ENCODE results near the gene RNGTT.

RNGTT gene

DNA sequence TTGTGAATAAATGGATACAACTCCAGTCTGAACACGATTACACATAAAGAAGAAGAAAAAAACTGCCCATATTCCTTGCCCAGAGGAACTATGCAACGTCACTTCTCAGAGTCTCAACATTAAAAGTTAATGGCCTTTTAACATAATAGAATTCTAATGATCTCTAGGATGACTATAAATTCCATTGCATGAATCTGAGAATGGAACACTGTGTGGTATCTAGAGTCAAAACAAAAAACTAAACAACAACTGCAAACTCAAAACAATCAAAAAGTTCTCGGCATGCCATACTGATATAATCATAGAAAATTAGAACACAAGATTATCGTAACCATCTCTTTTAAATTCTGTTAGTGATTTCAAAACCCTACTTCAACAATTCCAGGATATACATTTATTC lies 283.6 kb downstream of the RNGTT start:
- H3K27me3 ChIP-seq, result no peaks in the 10 kb centered on the region
- no peaks in the 10 kb centered on the region; the same call in 1 of the 2 replicates for H3K36me3 ChIP-seq
- H3K4me1 ChIP-seq, result no peaks in the 10 kb centered on the region
- no peak for TF ChIP-seq Cebpa-rat (IDR thresholded peaks at IDR 0.05)
- no peak overlapping the region for H3K9ac ChIP-seq
- no peaks in the 10 kb centered on the region for H4K20me1 ChIP-seq
- H3K4me3 ChIP-seq, result no peak overlapping the region
- H3K27ac ChIP-seq, result no peak overlapping the region
- H3K9me3 ChIP-seq, result no peaks in the 10 kb centered on the region
- no peak overlapping the region for H3K4me2 ChIP-seq

DNA sequence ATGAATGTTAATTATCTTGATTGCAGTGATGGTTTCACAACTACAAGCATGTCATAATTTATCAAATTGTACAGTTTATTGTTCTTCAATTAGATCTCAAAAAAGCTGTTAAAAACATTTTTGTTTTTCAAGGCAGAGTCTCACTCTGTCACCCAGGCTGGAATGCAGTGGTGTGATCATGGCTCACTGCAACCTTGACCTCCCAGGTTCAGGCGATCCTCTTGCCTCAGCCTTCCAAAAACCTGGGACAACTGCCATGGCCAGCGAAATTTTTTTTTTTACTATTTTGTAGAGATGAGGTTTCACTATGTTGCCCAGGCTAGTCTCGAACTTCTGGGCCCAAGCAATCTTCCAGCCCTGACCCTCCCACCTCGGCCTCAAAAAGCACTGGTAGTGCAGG lies 286.1 kb downstream of the RNGTT start:
- Histone ChIP-seq H4K20me1 (no peaks in the 10 kb centered on the region), H3K36me3 (no peaks in the 10 kb centered on the region; the same call in 1 of the 2 replicates), H3K9me3 (no peaks in the 10 kb centered on the region; the same call in 1 of the 2 replicates), H3K27me3 (no peaks in the 10 kb centered on the region), H3K4me2 (no peak overlapping the region), H3K9ac (no peak overlapping the region), H3K27ac (no peak overlapping the region), H3K4me1 (no peaks in the 10 kb centered on the region), H3K4me3 (no peak overlapping the region)
- TF ChIP-seq Cebpa-rat (IDR thresholded peaks at IDR 0.05), result no peak

DNA sequence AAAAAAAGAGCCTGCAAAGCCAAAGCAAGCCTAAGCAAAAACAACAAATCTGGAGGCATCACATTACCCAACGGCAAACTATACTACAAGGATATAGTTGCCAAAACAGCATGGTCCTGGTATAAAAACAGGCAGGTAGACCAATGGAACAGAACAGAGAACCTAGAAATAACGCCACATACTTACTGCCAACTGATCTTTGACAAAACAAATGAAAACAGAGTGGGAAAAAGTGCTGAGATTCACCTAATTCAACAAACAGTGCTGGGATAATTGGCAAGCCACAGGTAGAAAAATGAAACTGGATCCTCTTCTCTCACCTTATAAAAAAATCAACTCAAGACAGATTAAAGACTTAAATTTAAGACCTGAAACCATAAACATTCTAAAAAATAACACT lies 291.8 kb downstream of the RNGTT start:
- no peaks in the 10 kb centered on the region for H4K20me1 ChIP-seq
- H3K4me2 ChIP-seq, result no peak overlapping the region
- no peak for TF ChIP-seq Cebpa-rat (IDR thresholded peaks at IDR 0.05)
- no peaks in the 10 kb centered on the region for H3K4me1 ChIP-seq
- no peak overlapping the region for H3K9ac ChIP-seq
- H3K27ac ChIP-seq, result no peak overlapping the region
- no peak overlapping the region for H3K4me3 ChIP-seq
- peaks cover 32% of the 10 kb centered on the region for H3K36me3 ChIP-seq
- H3K9me3 ChIP-seq, result peaks cover 32% of the 10 kb centered on the region
- H3K27me3 ChIP-seq, result no peaks in the 10 kb centered on the region

DNA sequence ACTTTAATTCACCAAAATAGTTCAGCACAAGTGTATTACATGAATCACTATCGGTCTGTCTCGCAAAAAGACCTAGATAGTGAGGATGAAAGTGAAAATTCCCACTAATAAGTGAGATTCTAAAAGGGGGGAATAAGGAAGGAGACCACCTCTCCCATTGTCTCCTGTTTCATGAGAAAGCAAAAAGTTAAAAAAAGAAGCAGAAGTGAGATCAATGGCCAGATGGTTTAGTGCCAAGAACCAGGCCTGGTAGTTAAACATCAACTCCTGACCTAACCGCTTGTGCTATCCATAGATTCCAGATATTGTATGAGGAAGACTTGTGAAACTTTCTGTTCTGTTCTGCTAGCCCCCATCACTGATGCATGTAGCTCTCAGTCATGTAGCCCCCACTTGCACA lies 293.0 kb downstream of the RNGTT start:
- Histone ChIP-seq H3K27me3 (no peaks in the 10 kb centered on the region), H3K27ac (no peak overlapping the region), H3K9me3 (peaks cover 44% of the 10 kb centered on the region), H4K20me1 (no peaks in the 10 kb centered on the region), H3K36me3 (peaks cover 43% of the 10 kb centered on the region), H3K9ac (no peak overlapping the region), H3K4me1 (no peaks in the 10 kb centered on the region), H3K4me3 (no peak overlapping the region), H3K4me2 (no peak overlapping the region)
- TF ChIP-seq Cebpa-rat (IDR thresholded peaks at IDR 0.05), result no peak

DNA sequence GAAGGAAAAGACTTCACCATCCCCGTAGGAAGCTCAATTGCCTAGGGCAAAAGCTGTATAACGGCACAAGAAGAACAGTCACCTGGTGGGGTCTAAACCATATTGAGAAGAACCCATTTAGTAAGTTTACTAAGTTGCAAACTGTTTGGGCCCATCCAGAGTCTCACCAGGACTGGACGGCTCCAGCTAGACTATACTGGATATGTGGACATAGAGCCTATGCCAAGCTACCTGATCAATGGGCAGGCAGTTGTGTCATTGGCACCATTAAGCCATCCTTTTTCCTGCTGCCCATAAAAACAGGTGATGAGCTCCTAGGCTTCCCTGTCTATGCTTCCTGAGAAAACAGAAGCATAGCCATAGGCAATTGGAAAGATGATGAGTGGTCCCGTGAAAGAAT lies 293.9 kb downstream of the RNGTT start:
- Histone ChIP-seq H3K27ac (no peak overlapping the region), H3K9me3 (peaks cover 53% of the 10 kb centered on the region), H3K36me3 (peaks cover 47% of the 10 kb centered on the region), H3K4me3 (no peak overlapping the region), H3K9ac (no peak overlapping the region), H3K27me3 (no peaks in the 10 kb centered on the region), H4K20me1 (no peaks in the 10 kb centered on the region), H3K4me1 (no peaks in the 10 kb centered on the region), H3K4me2 (no peak overlapping the region)
- TF ChIP-seq Cebpa-rat (IDR thresholded peaks at IDR 0.05), result no peak

DNA sequence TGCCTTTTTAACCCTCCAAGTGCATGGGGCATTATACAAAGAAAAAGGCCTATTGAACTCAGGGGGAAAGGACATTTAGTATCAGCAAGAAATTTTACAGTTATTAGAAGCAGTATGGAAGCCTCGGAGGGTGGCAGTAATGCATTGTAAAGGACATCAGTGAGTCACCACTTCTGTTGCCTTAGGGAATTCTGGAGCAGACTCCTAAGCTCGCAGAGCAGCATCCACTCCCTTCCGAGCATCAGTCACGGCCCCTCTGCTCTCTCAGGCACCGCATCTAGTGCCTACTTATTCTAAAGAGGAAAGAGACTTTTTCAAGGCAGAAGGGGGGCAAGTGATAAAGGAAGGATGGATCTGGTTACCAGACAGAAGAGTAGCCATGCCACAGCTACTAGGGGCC lies 296.5 kb downstream of the RNGTT start:
- no peak overlapping the region for H3K4me2 ChIP-seq
- no peaks in the 10 kb centered on the region for H3K4me1 ChIP-seq
- TF ChIP-seq Cebpa-rat (IDR thresholded peaks at IDR 0.05), result no peak
- no peak overlapping the region for H3K4me3 ChIP-seq
- no peaks in the 10 kb centered on the region for H4K20me1 ChIP-seq
- H3K36me3 ChIP-seq, result peaks cover 52% of the 10 kb centered on the region
- H3K27me3 ChIP-seq, result no peaks in the 10 kb centered on the region
- H3K9me3 ChIP-seq, result peaks cover 77% of the 10 kb centered on the region
- no peak overlapping the region for H3K9ac ChIP-seq
- H3K27ac ChIP-seq, result no peak overlapping the region

DNA sequence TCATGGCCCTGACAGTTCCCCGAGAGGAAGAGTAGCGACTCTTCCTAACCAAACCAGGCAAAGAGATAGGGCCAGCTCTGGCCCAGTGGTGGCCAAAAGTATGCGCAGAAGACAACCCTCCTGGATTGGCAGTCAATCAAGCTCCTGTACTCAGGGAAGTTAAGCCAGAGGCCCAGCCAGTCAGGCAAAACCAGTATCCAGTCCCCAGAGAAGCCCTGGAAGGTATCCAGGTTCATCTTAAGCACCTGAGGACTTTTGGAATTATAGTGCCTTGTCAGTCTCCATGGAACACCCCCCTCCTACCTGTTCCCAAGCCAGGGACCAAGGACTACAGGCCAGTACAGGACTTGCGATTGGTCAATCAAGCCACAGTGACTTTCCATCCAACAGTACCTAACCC lies 298.3 kb downstream of the RNGTT start:
- peaks cover 45% of the 10 kb centered on the region; the same call in 1 of the 2 replicates for H3K36me3 ChIP-seq
- peaks cover 70% of the 10 kb centered on the region for H3K9me3 ChIP-seq
- H4K20me1 ChIP-seq, result no peaks in the 10 kb centered on the region
- no peaks in the 10 kb centered on the region for H3K27me3 ChIP-seq
- no peaks in the 10 kb centered on the region for H3K4me1 ChIP-seq
- no peak overlapping the region for H3K4me3 ChIP-seq
- TF ChIP-seq Cebpa-rat (IDR thresholded peaks at IDR 0.05), result no peak
- no peak overlapping the region for H3K27ac ChIP-seq
- no peak overlapping the region for H3K9ac ChIP-seq
- no peak overlapping the region for H3K4me2 ChIP-seq

DNA sequence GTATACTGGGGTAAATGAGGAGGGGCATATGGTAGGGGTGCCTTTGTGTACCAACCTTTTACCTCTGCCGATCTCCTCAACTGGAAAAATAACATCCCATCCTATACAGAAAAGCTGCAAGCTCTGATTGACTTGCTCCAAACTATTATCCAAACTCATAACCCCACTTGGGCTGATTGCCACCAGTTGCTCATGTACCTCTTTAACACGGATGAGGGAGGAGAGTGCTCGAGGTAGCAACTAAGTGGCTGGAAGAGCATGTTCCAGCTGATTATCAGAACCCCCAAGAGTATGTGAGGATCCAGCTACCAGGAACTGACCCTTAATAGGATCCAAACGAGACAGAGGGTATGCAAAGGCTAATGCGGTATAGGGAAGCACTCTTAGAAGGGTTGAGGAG lies 299.6 kb downstream of the RNGTT start:
- no peak overlapping the region for H3K9ac ChIP-seq
- H4K20me1 ChIP-seq, result no peaks in the 10 kb centered on the region
- H3K27me3 ChIP-seq, result no peaks in the 10 kb centered on the region
- no peaks in the 10 kb centered on the region for H3K4me1 ChIP-seq
- H3K4me2 ChIP-seq, result no peak overlapping the region
- no peak overlapping the region for H3K4me3 ChIP-seq
- peaks cover 34% of the 10 kb centered on the region; the same call in 1 of the 2 replicates for H3K36me3 ChIP-seq
- H3K27ac ChIP-seq, result no peak overlapping the region
- TF ChIP-seq Cebpa-rat (IDR thresholded peaks at IDR 0.05), result no peak
- peaks cover 67% of the 10 kb centered on the region for H3K9me3 ChIP-seq

DNA sequence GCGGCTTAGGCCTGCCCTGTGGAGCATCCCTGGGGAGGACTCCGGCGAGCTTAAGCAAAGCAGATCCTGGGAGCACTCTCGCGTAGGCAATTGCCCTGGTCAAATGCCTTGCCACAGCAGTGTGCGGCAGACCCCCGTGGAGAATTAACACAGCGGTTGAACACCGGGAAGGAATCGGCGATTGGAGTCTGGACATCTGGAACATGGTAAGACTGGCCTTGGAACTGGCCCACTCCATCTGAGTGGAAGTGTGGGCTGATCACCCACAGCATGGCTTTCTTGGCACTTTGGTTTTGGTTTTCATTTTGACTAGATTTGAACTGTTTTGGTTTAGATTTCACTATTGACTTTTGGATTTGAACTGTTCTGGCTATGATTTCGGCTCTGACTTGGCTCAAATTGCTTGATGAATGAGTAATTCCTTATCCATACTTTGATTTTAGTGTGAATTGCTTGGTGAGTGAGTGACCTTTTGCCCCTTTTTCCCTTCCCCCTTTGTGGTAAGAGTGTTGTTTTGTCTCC lies 300.7 kb downstream of the RNGTT start:
- no peaks in the 10 kb centered on the region for H4K20me1 ChIP-seq
- no peak overlapping the region for H3K9ac ChIP-seq
- no peak for TF ChIP-seq Cebpa-rat (IDR thresholded peaks at IDR 0.05)
- H3K4me2 ChIP-seq, result no peak overlapping the region
- no peaks in the 10 kb centered on the region for H3K4me1 ChIP-seq
- H3K27me3 ChIP-seq, result no peaks in the 10 kb centered on the region
- H3K27ac ChIP-seq, result no peak overlapping the region
- H3K9me3 ChIP-seq, result peaks cover 76% of the 10 kb centered on the region
- H3K36me3 ChIP-seq, result peaks cover 36% of the 10 kb centered on the region; the same call in 1 of the 2 replicates
- H3K4me3 ChIP-seq, result no peak overlapping the region

DNA sequence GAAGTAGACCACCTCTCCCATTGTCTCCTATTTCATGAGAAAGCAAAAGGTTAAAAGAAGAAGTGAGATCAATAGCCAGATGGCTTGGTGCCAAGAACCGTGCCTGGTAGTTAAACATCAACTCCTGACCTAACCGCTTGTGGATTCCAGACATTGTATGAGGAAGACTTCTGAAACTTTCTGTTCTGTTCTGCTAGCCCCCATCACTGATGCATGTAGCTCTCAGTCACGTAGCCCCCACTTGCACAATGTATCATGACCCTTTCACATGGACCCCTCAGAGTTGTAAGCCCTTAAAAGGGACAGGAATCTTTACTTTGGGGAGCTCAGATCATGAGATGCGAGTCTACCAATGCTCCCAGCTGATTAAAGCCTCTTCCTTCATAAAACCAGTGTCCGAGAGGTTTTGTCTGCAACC lies 301.2 kb downstream of the RNGTT start:
- Histone ChIP-seq H4K20me1 (no peaks in the 10 kb centered on the region), H3K9me3 (peaks cover 81% of the 10 kb centered on the region), H3K27ac (no peak overlapping the region), H3K4me3 (no peak overlapping the region), H3K4me1 (no peaks in the 10 kb centered on the region), H3K4me2 (no peak overlapping the region), H3K36me3 (peaks cover 41% of the 10 kb centered on the region; the same call in 1 of the 2 replicates), H3K9ac (no peak overlapping the region), H3K27me3 (no peaks in the 10 kb centered on the region)
- TF ChIP-seq Cebpa-rat (IDR thresholded peaks at IDR 0.05), result no peak

DNA sequence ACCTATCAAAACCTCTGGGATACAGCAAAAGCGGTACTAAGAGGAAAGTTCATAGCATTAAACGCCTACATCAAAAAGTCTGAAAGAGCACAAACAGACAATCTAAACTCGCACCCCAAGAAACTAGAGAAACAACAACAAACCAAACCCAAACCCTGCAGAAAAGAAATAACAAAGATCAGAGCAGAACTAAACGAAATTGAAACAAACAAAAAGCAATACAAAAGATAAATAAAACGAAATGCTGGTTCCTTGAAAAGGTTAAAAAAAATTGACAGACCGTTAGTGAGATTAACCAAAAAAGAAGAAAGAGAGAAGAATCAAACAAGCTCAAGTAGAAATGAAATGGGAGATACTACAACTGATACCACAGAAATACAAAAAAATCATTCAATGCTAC lies 302.3 kb downstream of the RNGTT start:
- H3K4me3 ChIP-seq, result no peak overlapping the region
- no peak overlapping the region for H3K4me2 ChIP-seq
- no peaks in the 10 kb centered on the region for H3K27me3 ChIP-seq
- H3K36me3 ChIP-seq, result peaks cover 36% of the 10 kb centered on the region; the same call in 1 of the 2 replicates
- no peak overlapping the region for H3K9ac ChIP-seq
- H3K4me1 ChIP-seq, result no peaks in the 10 kb centered on the region
- H3K9me3 ChIP-seq, result peaks cover 85% of the 10 kb centered on the region
- TF ChIP-seq Cebpa-rat (IDR thresholded peaks at IDR 0.05), result no peak
- H4K20me1 ChIP-seq, result no peaks in the 10 kb centered on the region
- no peak overlapping the region for H3K27ac ChIP-seq
